Endothelial cell of hepatic sinusoid (primary cell): ENCODE measurements around the gene CALD1.

Experiments
- in situ Hi-C: cut with HindIII; loops from 2 replicates; pipeline ENCODE4 v1.10.0; 2017; ENCODE audit warnings: low sequenced_read_pairs

The CALD1 gene

DNA sequence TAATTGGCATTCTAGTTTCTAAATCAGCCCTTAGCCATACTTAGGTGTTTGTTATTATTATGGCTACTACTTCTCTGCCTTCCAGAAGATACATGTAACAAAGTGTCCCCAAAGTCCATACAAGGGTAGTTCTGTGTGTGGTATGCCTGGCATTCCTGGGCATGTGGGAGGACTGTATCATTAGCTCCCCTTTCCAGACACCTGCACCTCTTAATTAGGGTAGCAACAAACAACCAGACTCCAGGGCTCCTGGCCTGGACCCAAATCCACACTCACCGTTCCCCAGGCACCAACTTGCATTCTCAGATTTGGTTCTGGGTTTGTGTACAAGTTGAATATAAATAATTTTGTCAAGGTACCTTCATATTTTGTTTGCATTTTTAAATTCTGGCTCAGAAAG lies 15.5 kb upstream of the CALD1 start:
- in situ Hi-C loops: no loop called here

DNA sequence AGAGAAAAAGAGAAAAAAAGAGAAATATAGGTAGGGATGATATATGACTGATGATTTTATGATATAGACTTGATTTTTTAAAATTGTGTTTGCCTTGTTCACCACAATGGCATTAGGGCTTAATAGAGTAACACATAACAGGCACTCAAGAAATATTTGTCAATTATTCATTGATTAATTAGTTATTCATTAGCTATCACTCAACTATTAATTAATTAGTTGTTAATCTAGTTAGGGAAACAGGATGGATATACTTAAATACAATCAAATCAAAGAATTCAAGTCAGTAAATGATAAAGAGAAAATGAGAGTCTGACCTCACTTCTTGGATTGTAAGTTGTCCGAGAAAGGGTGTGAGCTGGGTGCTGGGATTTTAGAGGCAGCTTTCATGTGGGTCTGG lies 15.1 kb upstream of the CALD1 start:
- in situ Hi-C loops: no loop called here

DNA sequence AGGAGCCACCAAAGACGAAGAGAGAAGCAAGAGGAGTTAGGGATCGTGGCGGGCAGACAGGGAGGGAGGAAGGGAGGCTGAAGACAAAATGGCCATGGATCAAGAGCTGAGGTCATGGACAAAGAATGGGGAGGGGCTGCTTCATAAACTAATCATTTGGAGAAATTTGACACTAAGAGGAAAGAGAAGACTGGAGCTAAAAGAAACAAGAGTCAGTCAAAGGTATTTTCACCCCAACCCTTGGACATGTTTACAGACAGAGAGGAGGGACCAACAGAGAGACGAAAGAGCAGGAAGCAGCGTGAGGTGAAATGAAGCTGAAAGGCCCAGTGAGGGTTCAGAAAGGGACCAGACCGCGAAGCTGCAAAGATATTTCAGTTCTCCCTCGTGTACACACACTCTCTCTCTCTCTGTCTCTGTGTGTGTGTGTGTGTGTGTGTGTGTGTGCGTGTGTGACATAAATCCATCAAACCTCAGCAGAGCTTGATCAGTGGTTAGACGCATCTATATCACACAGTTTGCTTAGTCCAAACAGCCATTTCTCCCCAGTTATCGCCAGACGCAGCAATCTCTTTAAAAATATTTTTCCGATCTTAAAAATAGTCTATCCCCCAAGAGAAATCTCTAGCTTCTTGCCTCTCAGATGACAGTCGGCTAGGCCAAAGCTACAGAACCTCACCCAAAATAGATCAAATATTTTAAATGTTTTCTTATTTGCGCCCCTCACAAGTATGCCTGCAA lies 12.5 kb upstream of the CALD1 start:
- in situ Hi-C loops: no loop called here

DNA sequence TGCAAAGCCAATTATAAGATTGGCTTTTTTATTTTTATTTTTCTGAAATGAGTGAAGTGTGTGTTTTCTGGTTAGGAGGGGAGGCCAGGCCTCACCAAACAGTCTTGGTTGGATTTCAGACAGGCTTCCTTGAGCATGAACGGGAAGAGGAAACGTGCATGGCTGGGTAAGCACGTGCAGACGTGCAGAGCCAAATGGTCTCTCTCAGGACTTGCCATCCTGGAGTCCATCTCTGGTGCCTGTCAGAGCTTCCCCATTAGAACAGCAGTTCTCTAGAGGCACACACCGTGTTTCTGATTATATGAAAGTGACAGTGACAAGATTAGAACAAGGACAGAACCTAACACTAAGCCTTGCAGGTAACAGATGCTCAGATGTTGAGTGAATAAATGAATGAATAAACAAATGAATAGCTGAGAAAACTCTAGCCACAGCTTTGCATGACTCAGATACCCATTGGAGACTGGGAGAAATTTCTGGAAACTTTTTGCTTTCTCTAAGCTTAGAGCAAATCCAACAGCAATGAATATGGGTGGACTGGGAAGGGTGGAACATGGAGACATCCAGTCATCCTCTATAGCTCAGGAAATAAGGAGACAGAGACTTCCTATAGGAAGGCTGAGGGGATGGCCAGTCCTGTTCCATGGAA lies 11.8 kb upstream of the CALD1 start:
- in situ Hi-C loops: no loop called here

DNA sequence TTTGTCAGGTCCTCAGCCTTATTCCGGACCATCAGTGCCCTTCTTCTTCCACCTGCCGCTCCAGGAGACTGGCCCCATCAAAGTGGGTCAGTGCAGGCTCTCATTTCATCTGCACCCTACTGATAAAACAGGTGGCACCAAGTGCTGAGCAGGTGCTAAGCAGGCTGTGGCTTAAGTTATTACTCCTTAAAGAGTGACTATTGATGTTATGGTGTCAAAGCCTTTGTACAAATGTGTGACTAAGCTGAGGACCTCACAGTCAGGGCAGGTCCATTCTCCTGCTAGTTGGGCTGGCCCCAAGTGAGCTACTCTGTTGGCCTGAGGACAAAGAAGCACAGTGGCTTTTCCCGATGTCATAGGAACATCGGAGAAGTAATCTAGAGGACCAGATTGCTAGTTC lies 11.2 kb upstream of the CALD1 start:
- in situ Hi-C loops: no loop called here

DNA sequence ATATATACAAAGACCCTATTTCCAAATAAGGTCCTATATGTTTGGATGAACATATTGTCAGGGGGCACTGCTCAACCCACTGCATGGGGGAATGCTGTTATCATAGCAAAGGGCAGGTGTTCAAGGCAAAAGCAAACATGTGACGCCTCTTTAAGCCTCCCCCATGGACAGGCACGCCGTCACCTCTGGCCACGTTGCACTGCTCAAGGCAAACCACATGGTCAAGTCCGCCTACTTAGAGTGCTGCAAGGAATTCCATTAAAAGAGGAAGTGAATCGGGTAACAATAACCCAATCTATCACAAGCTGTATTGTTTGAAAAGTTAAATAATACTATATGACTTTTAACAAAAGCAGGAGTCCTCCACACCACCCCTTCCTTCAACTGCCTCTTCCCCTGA lies 8.8 kb upstream of the CALD1 start:
- in situ Hi-C loops: no loop called here

DNA sequence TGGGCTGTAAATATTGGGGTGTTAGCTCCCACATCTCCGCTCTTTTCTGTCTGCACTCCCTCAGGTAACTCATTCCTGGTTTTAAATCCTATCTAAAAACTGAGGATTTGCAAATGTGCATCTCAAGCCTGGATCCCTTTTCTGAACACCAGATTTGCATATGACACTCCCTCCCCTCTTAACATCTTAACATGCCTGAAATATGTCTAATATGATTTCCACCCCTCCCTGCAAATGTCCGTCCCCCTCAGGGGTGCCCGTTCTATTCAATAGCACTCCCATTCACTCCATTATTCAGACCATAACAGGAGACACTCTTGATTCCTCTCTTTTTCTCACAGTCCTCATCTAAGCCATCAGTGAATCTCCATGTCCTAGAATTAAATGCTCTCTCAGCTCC lies 8.3 kb upstream of the CALD1 start:
- in situ Hi-C loops: no loop called here

DNA sequence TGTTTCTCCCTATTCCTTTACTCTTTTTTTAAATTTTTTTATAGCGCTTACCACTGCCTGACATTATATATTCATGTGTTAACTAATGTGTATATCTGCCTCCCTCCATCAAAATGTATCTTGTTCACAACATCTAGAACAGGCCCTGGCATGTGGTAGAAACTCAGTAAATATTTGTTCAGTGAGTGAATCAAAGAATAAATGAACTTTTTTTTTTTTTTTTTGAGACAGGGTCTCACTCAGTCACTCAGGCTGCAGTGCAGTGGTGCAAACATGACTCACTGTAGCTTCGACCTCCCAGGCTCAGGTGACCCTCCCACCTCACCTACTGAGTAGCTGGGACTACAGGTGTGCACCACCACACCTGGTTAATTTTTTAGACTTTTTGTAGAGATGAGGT lies 7.5 kb upstream of the CALD1 start:
- in situ Hi-C loops: no loop called here

DNA sequence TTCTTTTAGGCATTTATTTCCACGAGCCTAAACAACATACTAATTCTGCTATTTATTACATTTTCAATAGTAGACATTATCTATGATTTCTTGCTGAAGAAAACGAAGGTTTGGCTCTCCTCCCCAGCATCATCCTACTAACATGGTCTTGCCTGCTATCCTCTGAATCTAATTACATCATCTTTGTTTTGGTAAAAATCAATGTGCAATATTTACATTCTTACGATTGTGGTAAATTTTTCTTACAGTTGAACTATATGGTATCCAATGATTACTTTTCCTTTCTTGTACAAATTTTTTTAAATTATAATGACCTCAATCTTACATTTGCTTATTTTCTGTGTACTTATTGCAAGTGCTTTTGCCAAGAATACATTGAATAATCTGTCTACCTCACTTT lies 7.0 kb upstream of the CALD1 start:
- in situ Hi-C loops: no loop called here

DNA sequence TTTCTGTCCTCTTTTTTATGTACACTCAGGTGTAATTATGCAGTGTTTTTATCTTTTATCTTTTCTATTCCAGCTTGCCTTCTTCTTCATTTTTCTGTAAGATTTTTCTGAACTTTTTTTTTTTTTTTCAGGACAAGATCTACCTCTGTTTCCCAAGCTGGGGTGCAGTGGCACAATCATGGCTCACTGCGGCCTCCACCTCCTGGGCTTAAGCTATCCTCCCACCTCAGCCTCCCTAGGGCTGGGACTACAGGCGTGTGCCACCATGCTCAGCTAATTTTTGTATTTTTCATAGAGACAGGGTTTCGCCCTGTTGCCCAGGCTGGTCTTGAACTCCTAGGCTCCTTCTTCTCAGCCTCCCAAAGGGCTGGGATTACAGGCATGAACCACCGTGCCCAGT lies 6.3 kb upstream of the CALD1 start:
- in situ Hi-C loops: no loop called here

DNA sequence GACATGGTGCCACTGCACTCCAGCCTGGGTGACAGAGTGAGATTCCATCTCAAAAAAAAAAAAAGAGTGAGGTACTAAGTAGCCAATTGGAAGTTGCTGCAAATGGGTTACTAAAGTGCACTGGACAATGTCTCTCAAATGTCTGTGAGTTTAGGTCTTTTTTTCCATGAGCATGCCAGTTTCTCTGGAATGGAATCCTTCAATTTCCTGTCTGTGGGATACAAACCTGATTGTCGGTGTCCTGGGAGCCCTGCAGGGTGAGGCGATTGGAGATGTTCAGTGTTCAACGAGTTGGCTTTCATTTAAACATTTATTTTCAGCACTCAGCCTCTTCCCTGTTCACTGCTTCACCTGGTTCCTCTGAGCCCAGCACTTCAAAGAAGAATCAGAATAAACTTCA lies 5.3 kb upstream of the CALD1 start:
- in situ Hi-C loops: no loop called here

DNA sequence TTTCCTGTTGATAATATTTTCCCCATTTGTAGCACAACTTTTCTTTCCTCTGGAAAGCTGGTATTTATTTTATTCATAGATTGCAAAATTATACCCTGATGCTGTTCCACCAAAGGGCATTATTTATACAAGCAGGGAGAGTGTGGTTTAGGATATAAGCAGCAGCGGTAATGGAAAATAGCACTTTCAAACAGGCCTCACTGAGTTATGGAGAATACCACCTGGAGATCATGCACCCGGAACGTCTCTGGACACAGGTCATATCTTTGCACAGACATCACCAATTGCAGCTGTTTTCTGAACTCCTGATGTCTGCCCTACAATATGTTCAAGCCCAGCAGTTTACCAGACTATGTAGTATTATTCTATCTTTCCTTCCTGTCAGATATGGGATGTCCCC lies 2.0 kb upstream of the CALD1 start:
- in situ Hi-C loops: no loop called here

DNA sequence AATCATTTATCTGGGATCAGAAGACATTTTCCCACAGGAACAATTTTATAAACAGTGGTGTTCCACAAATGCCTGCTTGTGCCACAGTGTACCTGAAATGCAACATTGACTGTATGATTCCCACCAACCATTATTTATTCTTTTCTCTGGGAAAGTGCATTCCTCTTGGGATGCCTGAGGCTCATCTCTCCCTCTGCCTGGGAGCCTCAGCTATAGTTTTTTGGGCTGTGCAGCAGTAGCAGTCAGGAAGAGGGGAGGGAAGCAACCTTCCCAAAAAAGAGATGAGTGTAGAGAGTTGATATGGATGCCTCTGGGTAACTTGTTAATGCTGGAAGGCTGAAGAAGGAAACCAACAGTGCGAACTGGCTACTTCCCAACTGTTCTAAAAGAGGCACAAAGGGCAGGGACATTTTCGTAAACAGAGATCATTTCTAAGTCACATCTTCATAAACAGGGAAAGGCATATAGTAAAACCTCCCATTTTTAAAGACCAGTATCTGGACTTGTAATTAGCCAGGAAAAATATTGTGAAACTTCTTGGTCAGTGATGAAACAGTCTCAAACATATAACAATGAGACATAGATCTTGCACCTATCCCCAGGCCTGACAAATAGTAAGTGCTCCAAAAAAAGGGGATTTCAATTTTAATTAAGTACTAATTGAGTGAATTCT lies 1.4 kb upstream of the CALD1 start:
- in situ Hi-C loops: no loop called here

DNA sequence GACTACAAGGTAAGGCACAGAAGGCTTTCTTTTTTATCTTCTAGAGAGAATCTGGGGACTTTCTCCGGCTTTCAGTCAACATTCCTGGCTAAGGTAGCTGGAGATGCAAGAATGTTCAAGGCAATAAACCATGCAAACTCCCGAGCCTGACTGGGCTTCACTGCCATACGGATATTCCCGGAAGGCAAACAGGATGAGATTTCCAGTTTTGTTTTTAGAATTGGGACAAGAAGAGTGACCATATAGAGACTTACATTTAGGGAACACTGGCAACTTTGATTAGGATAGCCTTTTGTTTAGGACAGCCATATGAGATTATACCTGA lies 269 bp downstream of the CALD1 start:
- in situ Hi-C loops: no loop called here

DNA sequence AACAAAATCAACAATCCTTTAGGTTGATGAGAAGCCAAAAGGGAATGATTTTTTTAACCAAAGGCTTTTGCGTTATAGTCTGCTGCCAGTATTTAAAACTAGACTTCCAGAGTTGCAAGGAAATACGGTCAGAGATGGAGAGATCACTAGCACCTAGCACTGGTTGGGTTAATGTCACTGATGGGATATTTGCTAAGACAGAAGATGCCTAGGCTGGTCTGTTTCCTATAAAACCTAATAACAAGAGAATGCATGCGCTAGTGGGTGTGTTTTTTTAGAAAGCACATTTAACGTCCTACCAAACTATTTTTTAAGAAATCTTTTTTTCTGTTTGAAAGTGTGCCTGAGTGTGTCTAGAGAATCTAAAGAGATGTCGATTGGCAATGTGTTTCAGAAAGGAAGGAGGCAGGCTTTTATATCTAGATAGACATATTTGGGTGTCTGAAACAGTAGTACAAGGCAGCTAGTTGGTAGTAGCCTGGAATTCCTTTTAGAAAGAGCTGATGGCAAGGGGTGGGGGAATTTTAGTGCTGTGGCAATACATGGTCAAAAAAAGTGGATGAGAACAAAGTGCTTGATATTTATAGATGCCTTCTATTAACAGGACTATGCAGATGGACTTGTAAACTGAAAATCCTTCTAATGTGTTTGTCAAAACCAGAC lies 863 bp downstream of the CALD1 start:
- in situ Hi-C loops: no loop called here

DNA sequence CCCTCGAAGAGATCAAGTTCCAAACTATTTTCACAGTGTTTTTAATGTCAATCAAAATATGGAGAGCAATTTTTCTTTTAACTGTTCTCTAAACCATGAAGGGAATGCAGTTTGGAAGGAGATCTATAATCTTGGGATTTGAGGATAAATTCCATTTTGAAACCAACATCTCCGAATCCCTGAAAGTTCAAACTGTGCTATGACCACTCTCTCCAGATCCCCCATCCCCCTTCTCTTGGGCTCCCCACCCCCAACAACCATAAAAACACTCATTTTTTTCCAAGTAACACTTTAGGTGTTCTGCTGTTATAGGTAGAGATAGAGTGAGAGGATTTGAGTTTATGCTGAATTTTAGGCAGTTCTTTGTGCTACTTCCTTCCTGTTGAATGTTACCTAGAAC lies 1.7 kb downstream of the CALD1 start:
- in situ Hi-C loops: no loop called here

DNA sequence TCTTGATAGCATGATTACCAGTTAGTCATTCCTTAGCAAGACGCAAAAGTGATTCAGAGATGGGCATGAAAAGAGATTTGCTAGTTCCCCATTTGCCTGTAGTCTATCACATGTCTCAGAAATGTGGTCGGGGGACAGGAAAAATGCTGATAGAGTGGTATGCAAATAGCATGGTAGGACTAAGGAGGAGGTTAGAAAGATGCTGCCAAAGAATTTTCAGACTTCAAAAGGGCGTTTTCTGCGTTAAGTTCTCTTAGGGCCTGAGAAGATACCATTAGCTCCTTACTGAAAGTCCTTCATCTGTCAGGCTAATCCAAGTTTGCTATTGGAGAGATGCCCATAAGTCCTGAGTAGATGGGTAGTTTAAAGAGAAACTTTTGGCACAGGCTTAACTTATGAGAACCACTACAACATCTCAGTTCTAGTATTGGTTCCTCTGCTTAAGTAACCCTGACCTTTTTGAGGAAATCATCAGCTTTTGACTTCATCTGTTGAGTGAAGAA lies 2.7 kb downstream of the CALD1 start:
- in situ Hi-C loops: no loop called here

DNA sequence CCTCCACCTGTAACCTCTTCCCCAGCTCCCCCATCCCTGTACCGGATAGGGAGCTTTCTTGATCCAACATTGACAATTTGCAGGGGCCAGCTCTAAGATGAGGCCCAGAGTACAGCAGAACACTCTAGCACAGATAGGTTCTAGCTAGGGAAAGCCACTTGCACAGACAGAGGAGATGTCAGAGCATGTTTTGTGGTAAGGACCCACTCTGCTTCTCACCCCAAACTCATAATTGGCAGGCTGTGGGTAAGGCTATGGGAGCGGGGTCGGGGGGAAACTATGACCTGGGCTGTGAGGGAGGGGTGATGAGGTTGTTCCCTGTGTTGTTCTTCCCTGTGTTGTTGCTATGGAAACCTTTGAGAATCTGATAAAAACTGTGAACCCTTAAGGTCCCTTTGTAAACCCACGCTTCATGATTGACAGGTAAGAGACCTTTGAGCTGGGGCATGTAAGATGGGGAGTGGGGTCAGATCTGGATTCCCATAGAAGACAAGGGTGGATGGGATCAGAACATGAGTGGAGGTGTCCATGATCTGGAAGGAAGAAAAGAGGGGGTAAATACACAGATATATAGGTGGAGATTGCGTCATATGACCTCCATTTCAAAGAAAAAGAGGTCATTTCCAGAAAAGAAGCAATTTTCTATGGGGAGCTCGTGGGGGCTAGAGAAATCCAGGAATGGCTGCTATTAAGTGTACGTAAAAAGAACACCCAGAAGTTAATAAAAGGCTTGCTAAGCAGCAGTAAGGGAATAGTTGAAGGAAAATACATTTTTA lies 4.0 kb downstream of the CALD1 start:
- in situ Hi-C loops: no loop called here

DNA sequence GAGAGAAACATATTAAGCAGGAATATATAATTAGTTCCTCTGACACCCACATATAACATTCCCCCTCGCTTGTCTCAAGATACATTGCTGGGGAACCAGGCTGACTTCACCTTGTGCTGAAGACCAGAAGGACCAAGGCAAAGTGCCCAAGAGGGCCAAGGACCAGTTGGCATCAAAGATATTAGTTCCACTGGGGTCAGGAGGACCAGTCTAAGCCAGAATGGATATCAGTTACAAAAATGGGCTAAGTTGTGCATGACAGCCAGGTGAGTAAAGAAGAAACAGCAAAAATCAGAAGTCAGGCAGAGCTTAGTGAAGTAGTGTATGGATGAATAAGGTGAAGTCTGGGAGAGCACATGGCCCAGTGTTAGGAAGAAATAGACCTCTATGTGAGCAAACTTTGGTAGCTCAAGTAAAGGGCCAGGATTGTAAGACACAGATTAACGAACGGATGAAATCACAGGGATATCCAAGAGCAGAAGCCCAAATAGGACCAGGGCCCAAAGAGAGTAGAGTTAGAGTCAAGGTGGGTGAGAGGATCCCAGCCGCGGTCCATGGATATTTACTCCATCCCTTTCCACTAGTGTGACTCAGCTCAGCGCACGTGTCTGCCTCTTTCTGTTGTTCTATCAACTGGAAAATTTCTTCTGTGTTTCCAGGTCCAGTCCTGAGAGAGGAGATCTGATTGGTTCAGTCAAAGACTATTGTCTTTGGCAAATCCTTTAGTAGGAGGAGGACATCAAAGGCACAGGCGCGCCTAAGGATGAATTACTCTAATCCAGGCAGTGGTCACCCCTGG lies 5.0 kb downstream of the CALD1 start:
- in situ Hi-C loops: no loop called here

DNA sequence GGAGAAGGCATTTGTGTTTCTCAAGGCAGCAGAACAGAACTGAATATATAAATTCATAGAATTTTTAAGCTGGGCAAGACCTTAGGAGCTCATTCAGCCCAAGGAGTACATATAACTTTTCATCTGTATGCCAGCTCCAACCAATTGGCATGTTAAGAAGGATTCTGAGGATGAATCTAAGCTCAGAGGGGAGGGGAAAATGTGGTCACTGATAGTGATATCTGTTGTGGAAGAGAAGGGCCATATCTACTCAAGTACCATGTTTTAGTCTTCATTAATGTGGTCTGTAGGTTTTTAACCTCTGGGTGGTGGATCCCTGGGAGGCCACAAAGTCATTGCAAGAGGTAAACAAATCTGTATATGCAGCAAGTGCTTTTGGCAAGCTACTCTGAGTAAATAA lies 6.4 kb downstream of the CALD1 start:
- in situ Hi-C loops: no loop called here
